K562 (cell line): ENCODE data around the gene TMEM50B. TPM values are rescaled to one million over a fixed set of nuclear protein-coding genes. Genes with fewer than 3 reads are reported as not detected.

Source experiments
- CAMTA2 ChIP-seq: fragments of 250-450 bp; sonication (Bioruptor Pico); conservative IDR thresholded peaks from 2 replicates; pipeline ENCODE4 v1.5.1; 2022
- FUS ChIP-seq: fragments of 200-400 bp; formaldehyde crosslinking; optimal IDR thresholded peaks from 2 replicates; pipeline ENCODE3; 2017; ENCODE audit warnings: low read depth, low read length
- MYC ChIP-seq, 2 experiments: fragments of 250-450 bp in 1 of 2; sonication (Bioruptor Pico) in 1 of 2; IDR thresholded peaks; 2 replicates each; pipeline versions ENCODE4 v1.5.1 to v1.6.1; 2012 to 2021; ENCODE audit warnings: low read depth in 2 of 2, borderline replicate concordance in 1 of 2, improper control_type of control experiment in 1 of 2, low read length in 1 of 2, mild to moderate bottlenecking in 1 of 2, moderate library complexity in 1 of 2
- PHF20 ChIP-seq: fragments of 450-650 bp; IDR thresholded peaks from 2 replicates; pipeline ENCODE4 v1.6.1; 2018; ENCODE audit not compliant: partially characterized antibody
- POU5F1 ChIP-seq: fragments of 150-350 bp; IDR thresholded peaks from 2 replicates; pipeline ENCODE4 v1.6.1; 2014; ENCODE audit warnings: borderline replicate concordance, low read length, low read depth, mild to moderate bottlenecking; ENCODE audit not compliant: partially characterized antibody
- SMARCA5 ChIP-seq: fragments of 450-650 bp; IDR thresholded peaks from 2 replicates; pipeline ENCODE4 v1.6.1; 2016
- ZNF507 ChIP-seq: conservative IDR thresholded peaks from 2 replicates; pipeline ENCODE4 v1.6.1; 2017; ENCODE audit warnings: missing genetic modification characterization, missing compliant biosample characterization
- polyA plus RNA-seq, 8 experiments: library from polyadenylated mRNA; depleted of rRNA in 4 of 8; stranded (reverse) in 5 of 8; unstranded in 3 of 8; fragments of >200 nt; fragmentation: Nextera tagmentation in 2 of 8; fragmentation: Illumina TruSeq in 1 of 8; extraction: Ambion mirVana in 2 of 8; extraction: Trizol in 1 of 8; gene quantifications; 2 replicates each; pipeline versions ENCODE4 v1.2.1 to v1.2.3, GENCODE V29; 2011 to 2014; ENCODE audit warnings: inconsistent platforms in 1 of 8, missing spikeins in 1 of 8
- total RNA-seq, 7 experiments: library from RNA; depleted of rRNA in 6 of 7; stranded (reverse); fragments of >200 nt in 6 of 7; fragmentation: Illumina TruSeq in 2 of 7; extraction: Trizol in 2 of 7; gene quantifications; 2 replicates each; pipeline versions ENCODE4 v1.2.1 to v1.2.3, GENCODE V29; 2011 to 2021; ENCODE audit warnings: low replicate concordance in 1 of 7
- TF ChIP-seq, protein P1 (sequence below), 2 experiments: fragments of 450-650 bp; IDR thresholded peaks; 2 replicates each; pipeline ENCODE4 v1.6.1; 2016; ENCODE audit warnings: mild to moderate bottlenecking in 2 of 2, borderline replicate concordance in 1 of 2, low read depth in 1 of 2, moderate library complexity in 1 of 2
- TF ChIP-seq, protein P2 (sequence below): fragments of 250-450 bp; sonication (Bioruptor Pico); IDR thresholded peaks from 2 replicates; pipeline ENCODE4 v1.8.0; 2022; ENCODE audit warnings: inconsistent platforms
- TF ChIP-seq, protein P3 (sequence below): fragments of 250-450 bp; sonication (Bioruptor Pico); IDR thresholded peaks from 2 replicates; pipeline ENCODE4 v1.8.0; 2022; ENCODE audit warnings: moderate library complexity, mild to moderate bottlenecking, inconsistent platforms
- TF ChIP-seq, protein P4 (sequence below): sonication (generic); formaldehyde crosslinking; IDR thresholded peaks from 2 replicates; pipeline ENCODE4 v1.8.1; 2022; ENCODE audit warnings: missing genetic modification reagents
- TF ChIP-seq, protein P5 (sequence below): sonication (generic); formaldehyde crosslinking; IDR thresholded peaks from 2 replicates; pipeline ENCODE4 v1.5.0; 2020; ENCODE audit warnings: missing genetic modification reagents

TMEM50B gene
- total and polyA plus RNA-seq, 9 of the 15 experiments (the other 6 are each of a cell fraction or from before 2014, with no cell fraction given), result 20.5 to 64.6 (median 28.9) TPM

DNA sequence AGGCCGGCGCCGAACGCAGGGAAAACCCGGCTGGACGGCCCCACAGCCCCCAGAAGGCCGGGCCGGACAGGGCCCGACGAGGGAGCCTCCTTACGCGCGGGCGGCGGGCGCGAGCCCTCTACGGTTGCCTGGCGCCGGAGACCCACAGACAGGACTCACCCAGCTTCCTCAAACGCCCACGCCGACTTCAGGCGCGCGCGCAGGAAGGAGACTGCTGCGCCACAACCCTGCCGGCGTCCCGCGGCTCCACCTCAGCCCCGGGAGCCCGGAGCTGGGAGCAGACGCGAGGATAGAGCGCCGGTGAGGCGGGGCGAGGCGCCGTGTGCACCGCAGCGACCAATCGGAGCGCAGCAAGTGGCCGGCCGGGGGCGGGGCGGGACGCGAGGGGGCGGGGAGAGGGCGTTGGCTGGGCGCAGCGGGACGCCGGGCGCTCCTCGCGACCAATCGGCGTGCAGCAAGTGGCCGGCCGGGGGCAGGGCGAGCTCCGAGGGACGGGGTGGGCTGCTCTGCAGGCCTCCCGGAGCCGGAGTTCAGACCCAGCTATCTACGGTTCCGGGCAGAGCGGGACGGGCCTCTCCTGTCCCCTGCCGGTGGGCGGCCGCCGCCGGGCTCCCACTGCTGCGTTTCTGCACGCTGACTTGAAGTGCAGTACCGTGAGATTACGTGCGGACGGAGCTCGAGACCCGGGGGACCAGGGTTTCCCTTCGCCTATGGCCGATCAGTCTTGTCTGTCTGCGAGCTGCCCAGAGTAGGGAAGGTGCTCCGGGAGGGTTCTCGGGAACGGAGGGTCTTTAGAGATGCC is at the start of gene TMEM50B (continued):
- TF ChIP-seq, protein P1, sequence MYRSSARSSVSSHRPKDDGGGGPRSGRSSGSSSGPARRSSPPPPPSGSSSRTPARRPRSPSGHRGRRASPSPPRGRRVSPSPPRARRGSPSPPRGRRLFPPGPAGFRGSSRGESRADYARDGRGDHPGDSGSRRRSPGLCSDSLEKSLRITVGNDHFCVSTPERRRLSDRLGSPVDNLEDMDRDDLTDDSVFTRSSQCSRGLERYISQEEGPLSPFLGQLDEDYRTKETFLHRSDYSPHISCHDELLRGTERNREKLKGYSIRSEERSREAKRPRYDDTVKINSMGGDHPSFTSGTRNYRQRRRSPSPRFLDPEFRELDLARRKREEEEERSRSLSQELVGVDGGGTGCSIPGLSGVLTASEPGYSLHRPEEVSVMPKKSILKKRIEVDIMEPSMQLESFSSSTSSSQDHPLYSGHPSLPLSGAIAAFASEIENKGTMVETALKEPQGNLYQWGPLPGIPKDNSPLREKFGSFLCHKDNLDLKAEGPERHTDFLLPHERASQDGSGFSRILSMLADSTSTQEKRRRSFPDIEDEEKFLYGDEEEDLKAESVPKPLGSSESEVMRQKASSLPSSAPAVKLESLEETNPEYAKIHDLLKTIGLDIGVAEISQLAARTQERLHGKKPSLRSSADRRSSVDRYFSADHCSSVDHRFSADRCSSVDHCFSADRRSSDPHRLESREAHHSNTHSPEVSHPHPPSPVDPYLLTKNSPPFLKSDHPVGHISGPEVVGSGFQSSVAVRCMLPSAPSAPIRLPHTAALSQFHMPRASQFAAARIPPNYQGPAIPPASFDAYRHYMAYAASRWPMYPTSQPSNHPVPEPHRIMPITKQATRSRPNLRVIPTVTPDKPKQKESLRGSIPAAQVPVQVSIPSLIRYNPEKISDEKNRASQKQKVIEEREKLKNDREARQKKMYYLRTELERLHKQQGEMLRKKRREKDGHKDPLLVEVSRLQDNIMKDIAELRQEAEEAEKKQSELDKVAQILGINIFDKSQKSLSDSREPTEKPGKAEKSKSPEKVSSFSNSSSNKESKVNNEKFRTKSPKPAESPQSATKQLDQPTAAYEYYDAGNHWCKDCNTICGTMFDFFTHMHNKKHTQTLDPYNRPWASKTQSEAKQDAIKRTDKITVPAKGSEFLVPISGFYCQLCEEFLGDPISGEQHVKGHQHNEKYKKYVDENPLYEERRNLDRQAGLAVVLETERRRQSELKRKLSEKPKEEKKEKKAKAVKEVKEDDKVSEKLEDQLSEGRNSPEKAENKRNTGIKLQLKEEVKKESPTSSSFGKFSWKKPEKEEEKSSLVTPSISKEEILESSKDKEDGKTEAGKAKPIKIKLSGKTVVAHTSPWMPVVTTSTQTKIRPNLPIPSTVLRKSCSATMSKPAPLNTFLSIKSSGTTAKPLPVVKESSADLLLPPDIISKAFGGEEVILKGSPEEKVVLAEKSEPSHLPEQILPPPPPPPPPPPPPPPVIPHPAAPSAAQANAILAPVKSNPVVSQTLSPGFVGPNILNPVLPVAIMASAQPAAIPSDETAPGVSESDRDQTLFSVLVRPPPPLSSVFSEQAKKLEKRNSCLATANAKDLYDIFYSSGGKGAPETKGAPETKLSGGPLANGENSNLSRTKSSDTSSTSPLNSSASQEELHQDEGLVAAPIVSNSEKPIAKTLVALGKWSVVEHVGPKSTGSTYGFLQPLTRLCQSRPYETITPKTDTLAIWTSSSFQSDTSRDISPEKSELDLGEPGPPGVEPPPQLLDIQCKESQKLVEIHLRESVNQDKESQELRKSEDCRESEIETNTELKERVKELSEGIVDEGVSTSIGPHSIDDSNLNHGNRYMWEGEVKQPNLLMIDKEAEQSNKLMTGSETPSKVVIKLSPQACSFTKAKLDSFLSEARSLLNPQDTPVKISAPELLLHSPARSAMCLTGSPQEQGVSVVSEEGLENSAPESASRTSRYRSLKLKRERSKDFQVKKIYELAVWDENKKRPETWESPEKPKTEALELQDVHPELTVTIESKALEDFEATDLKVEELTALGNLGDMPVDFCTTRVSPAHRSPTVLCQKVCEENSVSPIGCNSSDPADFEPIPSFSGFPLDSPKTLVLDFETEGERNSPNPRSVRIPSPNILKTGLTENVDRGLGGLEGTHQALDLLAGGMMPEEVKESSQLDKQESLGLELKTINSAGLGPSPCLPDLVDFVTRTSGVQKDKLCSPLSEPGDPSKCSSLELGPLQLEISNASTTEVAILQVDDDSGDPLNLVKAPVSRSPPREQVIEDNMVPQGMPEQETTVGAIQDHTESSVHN (IDR thresholded peaks at IDR 0.05; ENCODE audit: borderline replicate concordance in 1 of 2, low read depth in 1 of 2), result no peak
- TF ChIP-seq ZNF507 (no peak), POU5F1 (no peak), CAMTA2 (CRISPR knock-in tag) (0 out of 2 replicates have a peak, but pooled peaks have one; percentile 37), FUS (peak; percentile 88), MYC (IDR thresholded peaks at IDR 0.05; ENCODE audit: low read depth, low read length) (peak; percentile 56), MYC (CRISPR knock-in tag; IDR thresholded peaks at IDR 0.05; ENCODE audit: borderline replicate concordance, low read depth) (no peak), SMARCA5 (0 out of 2 replicates have a peak, but pooled peaks have one; percentile 4), PHF20 (peak; percentile 63)
- TF ChIP-seq, protein P2, sequence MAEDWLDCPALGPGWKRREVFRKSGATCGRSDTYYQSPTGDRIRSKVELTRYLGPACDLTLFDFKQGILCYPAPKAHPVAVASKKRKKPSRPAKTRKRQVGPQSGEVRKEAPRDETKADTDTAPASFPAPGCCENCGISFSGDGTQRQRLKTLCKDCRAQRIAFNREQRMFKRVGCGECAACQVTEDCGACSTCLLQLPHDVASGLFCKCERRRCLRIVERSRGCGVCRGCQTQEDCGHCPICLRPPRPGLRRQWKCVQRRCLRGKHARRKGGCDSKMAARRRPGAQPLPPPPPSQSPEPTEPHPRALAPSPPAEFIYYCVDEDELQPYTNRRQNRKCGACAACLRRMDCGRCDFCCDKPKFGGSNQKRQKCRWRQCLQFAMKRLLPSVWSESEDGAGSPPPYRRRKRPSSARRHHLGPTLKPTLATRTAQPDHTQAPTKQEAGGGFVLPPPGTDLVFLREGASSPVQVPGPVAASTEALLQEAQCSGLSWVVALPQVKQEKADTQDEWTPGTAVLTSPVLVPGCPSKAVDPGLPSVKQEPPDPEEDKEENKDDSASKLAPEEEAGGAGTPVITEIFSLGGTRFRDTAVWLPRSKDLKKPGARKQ, result no peak
- TF ChIP-seq, protein P3, sequence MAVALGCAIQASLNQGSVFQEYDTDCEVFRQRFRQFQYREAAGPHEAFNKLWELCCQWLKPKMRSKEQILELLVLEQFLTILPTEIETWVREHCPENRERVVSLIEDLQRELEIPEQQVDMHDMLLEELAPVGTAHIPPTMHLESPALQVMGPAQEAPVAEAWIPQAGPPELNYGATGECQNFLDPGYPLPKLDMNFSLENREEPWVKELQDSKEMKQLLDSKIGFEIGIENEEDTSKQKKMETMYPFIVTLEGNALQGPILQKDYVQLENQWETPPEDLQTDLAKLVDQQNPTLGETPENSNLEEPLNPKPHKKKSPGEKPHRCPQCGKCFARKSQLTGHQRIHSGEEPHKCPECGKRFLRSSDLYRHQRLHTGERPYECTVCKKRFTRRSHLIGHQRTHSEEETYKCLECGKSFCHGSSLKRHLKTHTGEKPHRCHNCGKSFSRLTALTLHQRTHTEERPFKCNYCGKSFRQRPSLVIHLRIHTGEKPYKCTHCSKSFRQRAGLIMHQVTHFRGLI (CRISPR knock-in tag), result no peak
- TF ChIP-seq, protein P4, sequence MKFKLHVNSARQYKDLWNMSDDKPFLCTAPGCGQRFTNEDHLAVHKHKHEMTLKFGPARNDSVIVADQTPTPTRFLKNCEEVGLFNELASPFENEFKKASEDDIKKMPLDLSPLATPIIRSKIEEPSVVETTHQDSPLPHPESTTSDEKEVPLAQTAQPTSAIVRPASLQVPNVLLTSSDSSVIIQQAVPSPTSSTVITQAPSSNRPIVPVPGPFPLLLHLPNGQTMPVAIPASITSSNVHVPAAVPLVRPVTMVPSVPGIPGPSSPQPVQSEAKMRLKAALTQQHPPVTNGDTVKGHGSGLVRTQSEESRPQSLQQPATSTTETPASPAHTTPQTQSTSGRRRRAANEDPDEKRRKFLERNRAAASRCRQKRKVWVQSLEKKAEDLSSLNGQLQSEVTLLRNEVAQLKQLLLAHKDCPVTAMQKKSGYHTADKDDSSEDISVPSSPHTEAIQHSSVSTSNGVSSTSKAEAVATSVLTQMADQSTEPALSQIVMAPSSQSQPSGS, result no peak
- TF ChIP-seq, protein P5, sequence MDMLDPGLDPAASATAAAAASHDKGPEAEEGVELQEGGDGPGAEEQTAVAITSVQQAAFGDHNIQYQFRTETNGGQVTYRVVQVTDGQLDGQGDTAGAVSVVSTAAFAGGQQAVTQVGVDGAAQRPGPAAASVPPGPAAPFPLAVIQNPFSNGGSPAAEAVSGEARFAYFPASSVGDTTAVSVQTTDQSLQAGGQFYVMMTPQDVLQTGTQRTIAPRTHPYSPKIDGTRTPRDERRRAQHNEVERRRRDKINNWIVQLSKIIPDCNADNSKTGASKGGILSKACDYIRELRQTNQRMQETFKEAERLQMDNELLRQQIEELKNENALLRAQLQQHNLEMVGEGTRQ (CRISPR knock-in tag), result no peak
